BE2C (cell line): Measurements from ENCODE around the gene PLCB2.

Source experiments
- DNase-seq: peaks from one replicate; pipeline ENCODE4 v3.0.0-alpha.2; 2020
- H3K27me3 ChIP-seq: fragments of 250-450 bp; sonication (Bioruptor Pico); 2 replicates; pipeline ENCODE4 v1.5.1; 2020; ENCODE audit warnings: mild to moderate bottlenecking
- H3K36me3 ChIP-seq: fragments of 250-450 bp; sonication (Bioruptor Pico); 2 replicates; pipeline ENCODE4 v1.5.1; 2020; ENCODE audit warnings: mild to moderate bottlenecking
- H3K4me1 ChIP-seq: fragments of 250-450 bp; sonication (Bioruptor Pico); 2 replicates; pipeline ENCODE4 v1.5.1; 2020
- H3K4me3 ChIP-seq: 2 replicates; pipeline ENCODE4 v1.5.1; 2011; ENCODE audit warnings: low read depth, low read length
- H3K9me3 ChIP-seq: fragments of 250-450 bp; sonication (Bioruptor Pico); 2 replicates; pipeline ENCODE4 v1.5.1; 2020
- TF ChIP-seq, protein P1 (sequence below): IDR thresholded peaks from 2 replicates; pipeline ENCODE4 v1.5.1; 2012; ENCODE audit warnings: mild to moderate bottlenecking, low read depth, low read length

Gene PLCB2

GRCh38 chr15:40297356-40297755 lies 10.4 kb downstream of the PLCB2 start:
- TF ChIP-seq, protein P1, sequence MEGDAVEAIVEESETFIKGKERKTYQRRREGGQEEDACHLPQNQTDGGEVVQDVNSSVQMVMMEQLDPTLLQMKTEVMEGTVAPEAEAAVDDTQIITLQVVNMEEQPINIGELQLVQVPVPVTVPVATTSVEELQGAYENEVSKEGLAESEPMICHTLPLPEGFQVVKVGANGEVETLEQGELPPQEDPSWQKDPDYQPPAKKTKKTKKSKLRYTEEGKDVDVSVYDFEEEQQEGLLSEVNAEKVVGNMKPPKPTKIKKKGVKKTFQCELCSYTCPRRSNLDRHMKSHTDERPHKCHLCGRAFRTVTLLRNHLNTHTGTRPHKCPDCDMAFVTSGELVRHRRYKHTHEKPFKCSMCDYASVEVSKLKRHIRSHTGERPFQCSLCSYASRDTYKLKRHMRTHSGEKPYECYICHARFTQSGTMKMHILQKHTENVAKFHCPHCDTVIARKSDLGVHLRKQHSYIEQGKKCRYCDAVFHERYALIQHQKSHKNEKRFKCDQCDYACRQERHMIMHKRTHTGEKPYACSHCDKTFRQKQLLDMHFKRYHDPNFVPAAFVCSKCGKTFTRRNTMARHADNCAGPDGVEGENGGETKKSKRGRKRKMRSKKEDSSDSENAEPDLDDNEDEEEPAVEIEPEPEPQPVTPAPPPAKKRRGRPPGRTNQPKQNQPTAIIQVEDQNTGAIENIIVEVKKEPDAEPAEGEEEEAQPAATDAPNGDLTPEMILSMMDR: no peak
- H3K9me3 ChIP-seq: no peaks in the 10 kb centered on the region
- no peaks in the 10 kb centered on the region for H3K27me3 ChIP-seq
- no peak for DNase-seq
- H3K4me1 ChIP-seq: peaks cover 13% of the 10 kb centered on the region
- no peaks in the 10 kb centered on the region for H3K36me3 ChIP-seq
- no peak overlapping the region for H3K4me3 ChIP-seq

GRCh38 chr15:40296561-40297230 lies 11.0 kb downstream of the PLCB2 start:
- H3K4me1 ChIP-seq: peaks cover 6% of the 10 kb centered on the region
- H3K4me3 ChIP-seq: no peak overlapping the region
- DNase-seq: no peak
- H3K9me3 ChIP-seq: no peaks in the 10 kb centered on the region
- TF ChIP-seq, protein P1: no peak
- no peaks in the 10 kb centered on the region for H3K27me3 ChIP-seq
- no peaks in the 10 kb centered on the region for H3K36me3 ChIP-seq

- Histone ChIP-seq H3K27me3 (no peaks in the 10 kb centered on the region), H3K36me3 (no peaks in the 10 kb centered on the region), H3K9me3 (no peaks in the 10 kb centered on the region), H3K4me3 (no peak overlapping the region), H3K4me1 (peaks cover 3% of the 10 kb centered on the region)
- TF ChIP-seq, protein P1: no peak
- DNase-seq: peak; percentile 62
These were observed 11.7 kb downstream of the PLCB2 start for GRCh38 chr15:40295877-40296560.

GRCh38 chr15:40295297-40295696 lies 12.4 kb downstream of the PLCB2 start:
- no peaks in the 10 kb centered on the region for H3K27me3 ChIP-seq

DNA sequence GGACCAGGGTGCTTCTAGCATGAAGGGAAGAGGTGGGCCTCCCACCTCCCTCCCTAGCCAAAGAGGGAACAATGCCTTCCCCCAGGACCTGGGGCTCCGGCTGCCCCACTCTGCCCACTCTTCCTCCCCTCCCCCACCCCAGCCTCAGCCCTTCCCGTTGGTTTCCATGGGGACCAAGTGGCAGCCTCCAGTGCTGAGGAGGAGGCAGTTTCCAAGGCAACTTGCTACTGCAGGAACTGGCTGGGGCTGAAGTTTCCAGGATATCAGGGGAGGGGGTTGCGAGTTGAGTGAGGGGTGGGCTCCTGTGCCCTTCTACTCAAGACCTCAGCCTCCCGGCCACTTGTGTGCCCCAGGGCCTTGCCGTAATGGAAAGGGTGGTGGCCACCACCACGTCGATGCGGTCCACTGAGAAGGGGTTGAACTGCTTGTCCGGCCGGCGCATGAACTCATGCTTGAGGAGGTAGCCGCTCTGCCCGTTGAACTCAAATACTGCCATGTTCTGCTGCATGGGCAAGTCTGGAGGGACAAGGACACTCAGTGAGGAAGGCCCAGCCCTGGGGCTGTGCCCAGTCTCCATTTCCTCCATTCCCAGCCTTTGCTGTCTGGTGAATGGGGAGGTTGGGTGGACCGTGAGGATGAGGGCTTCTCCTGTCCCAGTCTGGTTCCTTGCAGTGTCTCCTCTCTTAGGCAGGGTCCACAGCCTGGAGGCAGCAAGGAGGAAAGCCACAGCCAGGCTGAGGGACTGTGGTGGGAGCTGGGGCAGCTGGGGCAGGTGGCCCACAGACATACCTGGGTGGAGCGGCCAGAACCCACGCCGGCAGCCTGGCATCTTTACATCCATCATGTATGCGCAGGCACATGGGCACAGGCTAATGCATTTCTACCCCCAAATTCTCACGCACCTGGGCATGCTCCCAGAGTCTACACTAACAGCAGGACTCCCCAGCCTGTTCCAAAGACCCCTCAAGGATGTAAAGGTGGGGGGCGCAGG lies 13.5 kb downstream of the PLCB2 start:
- DNase-seq: no peak
- no peaks in the 10 kb centered on the region for H3K27me3 ChIP-seq
- no peak overlapping the region for H3K4me3 ChIP-seq
- TF ChIP-seq, protein P1: no peak
- no peaks in the 10 kb centered on the region for H3K4me1 ChIP-seq
- H3K36me3 ChIP-seq: no peaks in the 10 kb centered on the region
- H3K9me3 ChIP-seq: no peaks in the 10 kb centered on the region

More at GRCh38 chr15:40295297-40295696, 12.4 kb downstream of the PLCB2 start:
- Histone ChIP-seq H3K4me3 (no peak overlapping the region), H3K9me3 (no peaks in the 10 kb centered on the region), H3K4me1 (no peaks in the 10 kb centered on the region), H3K36me3 (no peaks in the 10 kb centered on the region)
- TF ChIP-seq, protein P1: no peak
- DNase-seq: no peak
